ENCODE data around the gene ATP6V0C. TPM values are rescaled to one million over a fixed set of nuclear protein-coding genes. Genes with fewer than 3 reads are reported as not detected.

Gene ATP6V0C
- total and polyA plus RNA-seq, 2 of the 13 experiments (the other 11 are each of a cell fraction or from before 2014, with no cell fraction given), result 10.4 to 20.1 TPM

DNA sequence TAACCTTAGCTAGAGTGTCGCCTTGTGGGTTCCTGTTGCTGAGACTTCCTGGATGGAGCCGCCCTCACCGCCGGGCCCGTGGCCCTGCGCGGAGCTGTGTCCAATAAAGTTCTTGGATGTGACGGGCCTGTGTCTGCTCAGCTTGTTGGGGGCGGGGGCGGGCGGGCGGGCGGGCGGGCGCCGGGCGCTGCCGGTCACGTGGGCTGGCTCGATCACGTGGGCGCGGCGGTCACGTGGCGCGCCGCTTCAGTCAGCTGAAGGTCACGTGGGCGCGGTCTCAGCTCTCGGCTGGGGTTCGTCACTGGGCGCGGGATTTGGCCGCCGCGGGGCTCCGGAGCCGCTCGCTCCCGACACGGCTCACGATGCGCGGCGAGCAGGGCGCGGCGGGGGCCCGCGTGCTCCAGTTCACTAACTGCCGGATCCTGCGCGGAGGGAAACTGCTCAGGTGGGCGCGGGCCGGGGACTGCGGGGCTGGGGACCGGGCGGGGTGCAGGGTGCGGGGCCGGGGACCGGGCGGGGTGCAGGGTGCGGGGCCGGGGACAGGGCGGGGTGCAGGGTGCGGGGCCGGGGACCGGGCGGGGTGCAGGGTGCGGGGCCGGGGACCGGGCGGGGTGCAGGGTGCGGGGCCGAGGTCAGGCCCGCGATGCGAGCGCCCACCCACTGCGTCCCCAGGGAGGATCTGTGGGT, 6.5 kb downstream of the ATP6V0C start, which contains the start of gene AMDHD2 (continued):
- TF ChIP-seq SALL1 (CRISPR knock-in tag; IDR thresholded peaks at IDR 0.05) (peak; percentile 67), TBX3 (IDR thresholded peaks at IDR 0.05; ENCODE audit: borderline replicate concordance) (no peak), ESRRA (CRISPR knock-in tag; IDR thresholded peaks at IDR 0.05; ENCODE audit: low read depth) (no peak), RXRA (CRISPR knock-in tag; IDR thresholded peaks at IDR 0.05) (0 out of 2 replicates have a peak, but pooled peaks have one; percentile 6), ELF1 (CRISPR knock-in tag; IDR thresholded peaks at IDR 0.05) (peak; percentile 37; the same call in 1 of the 2 replicates), AHR (CRISPR knock-in tag; IDR thresholded peaks at IDR 0.05) (no peak), ZIK1 (CRISPR knock-in tag; IDR thresholded peaks at IDR 0.05; ENCODE audit: borderline replicate concordance, low read depth) (peak; percentile 65; the same call in 1 of the 2 replicates), ATF1 (CRISPR knock-in tag; IDR thresholded peaks at IDR 0.05) (no peak), ZNF607 (CRISPR knock-in tag; IDR thresholded peaks at IDR 0.05; ENCODE audit: borderline replicate concordance) (0 out of 2 replicates have a peak, but pooled peaks have one; percentile 24), GPN1 (CRISPR knock-in tag; IDR thresholded peaks at IDR 0.05; ENCODE audit: borderline replicate concordance) (no peak), ATF7 (IDR thresholded peaks at IDR 0.05) (no peak), ATF7 (CRISPR knock-in tag; IDR thresholded peaks at IDR 0.05) (no peak), TBL1XR1 (IDR thresholded peaks at IDR 0.05; ENCODE audit: borderline replicate concordance, low read length, partially characterized antibody) (peak; percentile 43), SIN3A (IDR thresholded peaks at IDR 0.05; ENCODE audit: borderline replicate concordance, low read depth, low read length) (peak; percentile 89; the same call in 1 of the 2 replicates), PCBP1 (IDR thresholded peaks at IDR 0.05; ENCODE audit: borderline replicate concordance, low read depth, low read length) (no peak), ZNF720 (CRISPR knock-in tag; IDR thresholded peaks at IDR 0.05) (no peak), ZNF883 (CRISPR knock-in tag; IDR thresholded peaks at IDR 0.05; ENCODE audit: not compliant biosample characterization) (no peak), ZNF17 (CRISPR knock-in tag; IDR thresholded peaks at IDR 0.05) (no peak)
- TF ChIP-seq, protein P1, sequence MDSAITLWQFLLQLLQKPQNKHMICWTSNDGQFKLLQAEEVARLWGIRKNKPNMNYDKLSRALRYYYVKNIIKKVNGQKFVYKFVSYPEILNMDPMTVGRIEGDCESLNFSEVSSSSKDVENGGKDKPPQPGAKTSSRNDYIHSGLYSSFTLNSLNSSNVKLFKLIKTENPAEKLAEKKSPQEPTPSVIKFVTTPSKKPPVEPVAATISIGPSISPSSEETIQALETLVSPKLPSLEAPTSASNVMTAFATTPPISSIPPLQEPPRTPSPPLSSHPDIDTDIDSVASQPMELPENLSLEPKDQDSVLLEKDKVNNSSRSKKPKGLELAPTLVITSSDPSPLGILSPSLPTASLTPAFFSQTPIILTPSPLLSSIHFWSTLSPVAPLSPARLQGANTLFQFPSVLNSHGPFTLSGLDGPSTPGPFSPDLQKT (CRISPR knock-in tag; IDR thresholded peaks at IDR 0.05; ENCODE audit: borderline replicate concordance), result no peak
- TF ChIP-seq, protein P2, sequence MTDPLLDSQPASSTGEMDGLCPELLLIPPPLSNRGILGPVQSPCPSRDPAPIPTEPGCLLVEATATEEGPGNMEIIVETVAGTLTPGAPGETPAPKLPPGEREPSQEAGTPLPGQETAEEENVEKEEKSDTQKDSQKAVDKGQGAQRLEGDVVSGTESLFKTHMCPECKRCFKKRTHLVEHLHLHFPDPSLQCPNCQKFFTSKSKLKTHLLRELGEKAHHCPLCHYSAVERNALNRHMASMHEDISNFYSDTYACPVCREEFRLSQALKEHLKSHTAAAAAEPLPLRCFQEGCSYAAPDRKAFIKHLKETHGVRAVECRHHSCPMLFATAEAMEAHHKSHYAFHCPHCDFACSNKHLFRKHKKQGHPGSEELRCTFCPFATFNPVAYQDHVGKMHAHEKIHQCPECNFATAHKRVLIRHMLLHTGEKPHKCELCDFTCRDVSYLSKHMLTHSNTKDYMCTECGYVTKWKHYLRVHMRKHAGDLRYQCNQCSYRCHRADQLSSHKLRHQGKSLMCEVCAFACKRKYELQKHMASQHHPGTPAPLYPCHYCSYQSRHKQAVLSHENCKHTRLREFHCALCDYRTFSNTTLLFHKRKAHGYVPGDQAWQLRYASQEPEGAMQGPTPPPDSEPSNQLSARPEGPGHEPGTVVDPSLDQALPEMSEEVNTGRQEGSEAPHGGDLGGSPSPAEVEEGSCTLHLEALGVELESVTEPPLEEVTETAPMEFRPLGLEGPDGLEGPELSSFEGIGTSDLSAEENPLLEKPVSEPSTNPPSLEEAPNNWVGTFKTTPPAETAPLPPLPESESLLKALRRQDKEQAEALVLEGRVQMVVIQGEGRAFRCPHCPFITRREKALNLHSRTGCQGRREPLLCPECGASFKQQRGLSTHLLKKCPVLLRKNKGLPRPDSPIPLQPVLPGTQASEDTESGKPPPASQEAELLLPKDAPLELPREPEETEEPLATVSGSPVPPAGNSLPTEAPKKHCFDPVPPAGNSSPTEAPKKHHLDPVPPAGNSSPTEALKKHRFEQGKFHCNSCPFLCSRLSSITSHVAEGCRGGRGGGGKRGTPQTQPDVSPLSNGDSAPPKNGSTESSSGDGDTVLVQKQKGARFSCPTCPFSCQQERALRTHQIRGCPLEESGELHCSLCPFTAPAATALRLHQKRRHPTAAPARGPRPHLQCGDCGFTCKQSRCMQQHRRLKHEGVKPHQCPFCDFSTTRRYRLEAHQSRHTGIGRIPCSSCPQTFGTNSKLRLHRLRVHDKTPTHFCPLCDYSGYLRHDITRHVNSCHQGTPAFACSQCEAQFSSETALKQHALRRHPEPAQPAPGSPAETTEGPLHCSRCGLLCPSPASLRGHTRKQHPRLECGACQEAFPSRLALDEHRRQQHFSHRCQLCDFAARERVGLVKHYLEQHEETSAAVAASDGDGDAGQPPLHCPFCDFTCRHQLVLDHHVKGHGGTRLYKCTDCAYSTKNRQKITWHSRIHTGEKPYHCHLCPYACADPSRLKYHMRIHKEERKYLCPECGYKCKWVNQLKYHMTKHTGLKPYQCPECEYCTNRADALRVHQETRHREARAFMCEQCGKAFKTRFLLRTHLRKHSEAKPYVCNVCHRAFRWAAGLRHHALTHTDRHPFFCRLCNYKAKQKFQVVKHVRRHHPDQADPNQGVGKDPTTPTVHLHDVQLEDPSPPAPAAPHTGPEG (CRISPR knock-in tag; IDR thresholded peaks at IDR 0.05), result peak; percentile 75; the same call in 1 of the 2 replicates
- TF ChIP-seq, protein P3, sequence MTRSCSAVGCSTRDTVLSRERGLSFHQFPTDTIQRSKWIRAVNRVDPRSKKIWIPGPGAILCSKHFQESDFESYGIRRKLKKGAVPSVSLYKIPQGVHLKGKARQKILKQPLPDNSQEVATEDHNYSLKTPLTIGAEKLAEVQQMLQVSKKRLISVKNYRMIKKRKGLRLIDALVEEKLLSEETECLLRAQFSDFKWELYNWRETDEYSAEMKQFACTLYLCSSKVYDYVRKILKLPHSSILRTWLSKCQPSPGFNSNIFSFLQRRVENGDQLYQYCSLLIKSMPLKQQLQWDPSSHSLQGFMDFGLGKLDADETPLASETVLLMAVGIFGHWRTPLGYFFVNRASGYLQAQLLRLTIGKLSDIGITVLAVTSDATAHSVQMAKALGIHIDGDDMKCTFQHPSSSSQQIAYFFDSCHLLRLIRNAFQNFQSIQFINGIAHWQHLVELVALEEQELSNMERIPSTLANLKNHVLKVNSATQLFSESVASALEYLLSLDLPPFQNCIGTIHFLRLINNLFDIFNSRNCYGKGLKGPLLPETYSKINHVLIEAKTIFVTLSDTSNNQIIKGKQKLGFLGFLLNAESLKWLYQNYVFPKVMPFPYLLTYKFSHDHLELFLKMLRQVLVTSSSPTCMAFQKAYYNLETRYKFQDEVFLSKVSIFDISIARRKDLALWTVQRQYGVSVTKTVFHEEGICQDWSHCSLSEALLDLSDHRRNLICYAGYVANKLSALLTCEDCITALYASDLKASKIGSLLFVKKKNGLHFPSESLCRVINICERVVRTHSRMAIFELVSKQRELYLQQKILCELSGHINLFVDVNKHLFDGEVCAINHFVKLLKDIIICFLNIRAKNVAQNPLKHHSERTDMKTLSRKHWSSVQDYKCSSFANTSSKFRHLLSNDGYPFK (CRISPR knock-in tag; IDR thresholded peaks at IDR 0.05; ENCODE audit: borderline replicate concordance), result no peak
